GM10248 (cell line): Measurements from ENCODE around the gene HAPLN2.

Experiments used
- CTCF ChIA-PET: fragments of 300-600 bp; sonication (Branson Sonifier 250); formaldehyde crosslinking; extraction: SDS; loops from one replicate; lab custom pipeline; 2021; ENCODE audit warnings: antibody characterized with exemption; lab: Yijun Ruan, JAX
- POLR2A ChIA-PET: fragments of 350-650 bp; sonication (Branson Sonifier 250); formaldehyde crosslinking; extraction: SDS; loops from one replicate; lab custom pipeline; 2020; ENCODE audit warnings: antibody characterized with exemption; lab: Yijun Ruan, JAX
- DNase-seq: peaks from one replicate; pipeline ENCODE4 v3.0.0; 2012; ENCODE audit errors: extremely low spot score
- CTCF ChIP-seq: IDR thresholded peaks from 2 replicates; pipeline ENCODE4 v1.5.1; 2012; ENCODE audit warnings: mild to moderate bottlenecking, low read depth; ENCODE audit errors: extremely low read depth, missing control alignments, control extremely low read depth

Gene HAPLN2

GRCh38 chr1:156644146-156644545 lies 24.9 kb downstream of the HAPLN2 start:
- CTCF ChIA-PET, result interaction anchor here (0.7 to 5.0 kb wide), 16 partner anchors 12 to 261 kb away, joined by 3 to 38 read pairs (median 6); no protein-coding TSS in a partner anchor
- no peak for TF ChIP-seq CTCF
- POLR2A ChIA-PET, result interaction anchor here (0.6 to 0.8 kb wide), 2 partner anchors 15 to 157 kb away, joined by 3 to 5 read pairs; no protein-coding TSS in a partner anchor
- no peak for DNase-seq

- POLR2A ChIA-PET, result no interaction called here
Observed at GRCh38 chr1:156644640-156645039, 25.4 kb downstream of the HAPLN2 start.

GRCh38 chr1:156645056-156645455 lies 25.8 kb downstream of the HAPLN2 start:
- no peak for TF ChIP-seq CTCF
- DNase-seq, result no peak
- CTCF ChIA-PET, result interaction anchor here (1.6 to 3.6 kb wide), 9 partner anchors 14 to 262 kb away, joined by 4 to 22 read pairs (median 8); no protein-coding TSS in a partner anchor
- POLR2A ChIA-PET, result no interaction called here

More at GRCh38 chr1:156644640-156645039, 25.4 kb downstream of the HAPLN2 start:
- no peak for TF ChIP-seq CTCF
- CTCF ChIA-PET, result interaction anchor here (1.6 to 5.0 kb wide), 12 partner anchors 13 to 262 kb away, joined by 4 to 38 read pairs (median 8); no protein-coding TSS in a partner anchor
- DNase-seq, result no peak

- TF ChIP-seq CTCF, result no peak
- ChIA-PET POLR2A (no interaction called here), CTCF (interaction anchor here (1.3 to 2.6 kb wide), 5 partner anchors 11 to 37 kb away, joined by 3 to 16 read pairs (median 5); no protein-coding TSS in a partner anchor)
- DNase-seq, result no peak
Observed at GRCh38 chr1:156645666-156646065, 26.5 kb downstream of the HAPLN2 start.

- TF ChIP-seq CTCF, result no peak
- no peak for DNase-seq
- ChIA-PET POLR2A (no interaction called here), CTCF (interaction anchor here (1.3 to 2.6 kb wide), 4 partner anchors 10 to 145 kb away, joined by 3 to 16 read pairs (median 6); no protein-coding TSS in a partner anchor)
Observed at GRCh38 chr1:156646738-156647211, 27.6 kb downstream of the HAPLN2 start.

GRCh38 chr1:156647351-156647750 lies 28.1 kb downstream of the HAPLN2 start:
- no peak for DNase-seq
- ChIA-PET CTCF (interaction anchor here (2.4 to 5.8 kb wide), 3 partner anchors 14 to 145 kb away, joined by 6 to 52 read pairs (median 16); no protein-coding TSS in a partner anchor), POLR2A (no interaction called here)
- TF ChIP-seq CTCF, result no peak
